Suprapubic skin (tissue), 4 donors: ENCODE data around the gene DCN. TPM values are rescaled to one million over a fixed set of nuclear protein-coding genes. Genes with fewer than 3 reads are reported as not detected.

Experiments used
- DNase-seq, 2 donors: peaks; one replicate each; pipeline ENCODE4 v3.0.0-alpha.2; 2019; ENCODE audit warnings: low spot score in 2 of 2
- H3K27ac ChIP-seq: fragments of 200-600 bp; sonication (generic); one replicate; pipeline ENCODE4 v1.5.1; 2019
- H3K27me3 ChIP-seq: fragments of 200-600 bp; sonication (generic); one replicate; pipeline ENCODE4 v1.5.1; 2019
- H3K36me3 ChIP-seq: fragments of 200-600 bp; sonication (generic); one replicate; pipeline ENCODE4 v1.5.1; 2019
- H3K4me1 ChIP-seq: fragments of 200-600 bp; sonication (generic); one replicate; pipeline ENCODE4 v1.5.1; 2019
- H3K4me3 ChIP-seq: fragments of 200-600 bp; sonication (generic); one replicate; pipeline ENCODE4 v1.5.1; 2019; ENCODE audit warnings: mild to moderate bottlenecking
- H3K9me3 ChIP-seq: fragments of 200-600 bp; sonication (generic); one replicate; pipeline ENCODE4 v1.5.1; 2019
- CTCF ChIP-seq, 2 donors: fragments of 200-600 bp in 1 of 2; fragments of 450-650 bp in 1 of 2; sonication (generic) in 1 of 2; IDR thresholded peaks; one replicate each; pipeline ENCODE4 v1.5.1; 2016 to 2019; ENCODE audit warnings: antibody characterized with exemption in 2 of 2, mild to moderate bottlenecking in 1 of 2, moderate library complexity in 1 of 2
- EP300 ChIP-seq: sonication (generic); formaldehyde crosslinking; IDR thresholded peaks from one replicate; pipeline ENCODE4 v1.6.1; 2017; ENCODE audit warnings: antibody characterized with exemption
- POLR2A ChIP-seq, 2 donors: fragments of 450-650 bp; IDR thresholded peaks; one replicate each; pipeline ENCODE4 v1.6.1; 2017; ENCODE audit warnings: antibody characterized with exemption in 2 of 2, mild to moderate bottlenecking in 2 of 2, moderate library complexity in 2 of 2
- POLR2AphosphoS5 ChIP-seq, 3 donors: sonication (generic); formaldehyde crosslinking; IDR thresholded peaks; one replicate each; pipeline ENCODE4 v1.6.1; 2017; ENCODE audit warnings: antibody characterized with exemption in 3 of 3
- WGBS: methylation state at CpG from one replicate; pipeline ENCODE4 v1.1.5; 2018; 5-methylcytosine and 5-hydroxymethylcytosine counted together
- total RNA-seq, 4 donors: library from RNA; depleted of rRNA; stranded (reverse); fragments of >200 nt; gene quantifications; one replicate each; pipeline ENCODE4 v1.1.0, GENCODE V29; 2016

The DCN gene
- total RNA-seq, 4 donors from 2014 or later: 549 to 589 (median 569) TPM

DNA sequence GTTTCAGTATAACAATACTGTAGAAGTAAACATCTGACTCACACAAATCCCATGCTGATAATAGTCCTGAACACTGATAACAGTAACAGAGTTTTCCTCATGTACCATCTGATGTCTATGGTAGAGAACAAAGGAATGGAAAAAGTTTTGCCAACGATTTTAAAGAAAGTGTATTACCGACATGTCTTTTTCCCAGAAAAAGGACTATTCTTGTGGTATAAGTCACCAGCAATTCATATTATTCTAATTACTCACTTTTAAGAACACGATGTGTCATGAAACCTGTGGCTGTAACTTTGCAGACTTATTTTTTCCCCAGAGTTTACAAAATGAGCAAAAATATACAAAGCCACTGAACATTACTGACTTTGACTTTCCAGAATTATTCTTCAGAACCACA is 40.1 kb upstream of the DCN start:
- peak overlapping the region; percentile 68 for H3K27ac ChIP-seq
- H3K27me3 ChIP-seq: no peaks in the 10 kb centered on the region
- H3K4me1 ChIP-seq: peaks cover 5% of the 10 kb centered on the region
- no peaks in the 10 kb centered on the region for H3K9me3 ChIP-seq
- H3K4me3 ChIP-seq: no peak overlapping the region
- H3K36me3 ChIP-seq: no peaks in the 10 kb centered on the region
- TF ChIP-seq CTCF (IDR thresholded peaks at IDR 0.05) (no peak), EP300 (no peak), POLR2A (IDR thresholded peaks at IDR 0.05) (no peak), POLR2AphosphoS5 (IDR thresholded peaks at IDR 0.05) (no peak)
- DNase-seq: no peak
- 73% methylated on average over 3 of the region's 3 CpGs for WGBS

DNA sequence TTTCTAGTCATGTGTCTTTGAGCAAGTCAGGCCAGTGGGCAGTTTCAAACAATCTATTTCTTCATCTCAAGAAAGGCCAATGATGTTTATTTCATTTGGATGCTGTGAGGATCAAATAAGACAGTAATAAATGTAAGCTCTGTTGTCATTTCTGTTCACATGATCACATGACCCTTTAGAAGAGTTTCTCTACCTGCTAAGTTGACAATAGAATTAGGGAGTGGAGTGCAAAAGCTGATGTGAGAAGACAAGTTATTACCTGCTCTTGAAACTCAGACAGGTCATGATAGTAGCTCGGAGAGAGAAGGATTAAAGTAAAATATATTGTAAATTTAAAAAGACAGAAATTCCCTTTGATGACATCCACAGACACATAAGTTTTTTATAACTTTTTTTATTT is 37.3 kb upstream of the DCN start:
- DNase-seq: no peak
- no peak for TF ChIP-seq POLR2AphosphoS5 (IDR thresholded peaks at IDR 0.05)
- TF ChIP-seq CTCF (IDR thresholded peaks at IDR 0.05): no peak
- no peak for TF ChIP-seq EP300
- Histone ChIP-seq H3K27ac (no peak overlapping the region), H3K9me3 (no peaks in the 10 kb centered on the region), H3K4me3 (no peak overlapping the region), H3K36me3 (no peaks in the 10 kb centered on the region), H3K4me1 (peaks cover 5% of the 10 kb centered on the region), H3K27me3 (no peaks in the 10 kb centered on the region)
- 53% methylated on average over 1 of the region's 1 CpG for WGBS

GRCh38 chr12:91219511-91219910 is 36.9 kb upstream of the DCN start:
- no peaks in the 10 kb centered on the region for H3K36me3 ChIP-seq
- no peaks in the 10 kb centered on the region for H3K9me3 ChIP-seq
- no peak overlapping the region for H3K4me3 ChIP-seq
- no peak overlapping the region for H3K27ac ChIP-seq
- H3K4me1 ChIP-seq: peaks cover 5% of the 10 kb centered on the region
- no peaks in the 10 kb centered on the region for H3K27me3 ChIP-seq
- DNase-seq: no peak
- TF ChIP-seq POLR2AphosphoS5 (IDR thresholded peaks at IDR 0.05) (peak in 2 of 3 donors; percentile 30 to 32), POLR2A (IDR thresholded peaks at IDR 0.05) (no peak)

DNA sequence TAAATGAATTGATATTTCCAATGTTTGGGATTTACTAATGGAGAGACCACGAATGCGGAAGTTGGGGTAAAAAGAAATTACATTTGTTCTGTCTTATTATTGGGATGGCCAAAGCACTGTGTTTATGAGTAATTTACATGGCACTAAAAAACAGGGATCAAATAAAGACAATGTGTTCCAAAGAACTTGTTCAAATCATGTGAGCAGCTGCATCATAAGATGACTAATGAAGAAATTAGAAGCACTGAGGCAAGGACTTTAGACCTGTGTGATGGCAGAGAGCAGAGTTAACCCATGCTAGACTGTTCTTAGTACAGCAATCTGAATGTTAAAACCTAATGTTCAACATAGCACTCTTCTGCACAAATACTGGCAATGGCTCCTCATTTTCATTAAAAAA is 34.3 kb upstream of the DCN start:
- no peaks in the 10 kb centered on the region for H3K36me3 ChIP-seq
- 84% methylated on average over 2 of the region's 2 CpGs for WGBS
- H3K27ac ChIP-seq: peak overlapping the region; percentile 86
- no peak for DNase-seq
- TF ChIP-seq EP300 (no peak), POLR2A (IDR thresholded peaks at IDR 0.05) (no peak), POLR2AphosphoS5 (IDR thresholded peaks at IDR 0.05) (no peak), CTCF (IDR thresholded peaks at IDR 0.05) (no peak)
- no peaks in the 10 kb centered on the region for H3K27me3 ChIP-seq
- no peaks in the 10 kb centered on the region for H3K9me3 ChIP-seq
- no peak overlapping the region for H3K4me3 ChIP-seq
- peaks cover 5% of the 10 kb centered on the region for H3K4me1 ChIP-seq

DNA sequence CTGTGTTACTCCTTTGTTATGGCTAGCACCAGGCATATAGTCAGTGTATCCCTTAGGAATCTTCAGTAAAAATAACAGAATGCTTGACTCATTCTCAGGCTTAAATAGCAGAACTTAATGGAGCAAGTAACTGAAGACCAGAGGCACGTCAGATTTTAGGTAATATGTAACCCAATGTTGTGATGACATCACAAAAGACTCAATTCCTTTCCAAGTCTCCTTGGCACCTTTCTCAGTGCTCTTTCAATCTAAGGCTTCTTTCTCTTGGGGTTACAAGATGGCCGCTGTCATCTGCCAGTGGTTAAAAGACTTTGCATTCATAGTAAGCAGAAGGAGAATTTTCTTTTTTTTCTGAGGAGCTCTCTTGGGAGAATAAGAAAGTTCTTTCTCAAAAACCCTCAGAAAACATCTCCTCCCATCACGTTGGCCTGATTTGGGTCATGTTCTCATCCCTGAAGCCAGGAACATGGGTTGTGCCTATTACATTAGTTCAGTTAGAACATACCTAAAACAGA is 33.4 kb upstream of the DCN start:
- Histone ChIP-seq H3K9me3 (no peaks in the 10 kb centered on the region), H3K4me3 (no peak overlapping the region), H3K36me3 (no peaks in the 10 kb centered on the region), H3K4me1 (peaks cover 5% of the 10 kb centered on the region), H3K27ac (peak overlapping the region; percentile 86), H3K27me3 (no peaks in the 10 kb centered on the region)
- WGBS: 71% methylated on average over 3 of the region's 3 CpGs
- TF ChIP-seq CTCF (IDR thresholded peaks at IDR 0.05) (no peak), POLR2AphosphoS5 (IDR thresholded peaks at IDR 0.05) (peak in 1 of 3 donors; percentile 26)
- DNase-seq: peak in 1 of 2 donors; percentile 54

- no peaks in the 10 kb centered on the region for H3K9me3 ChIP-seq
- H3K4me1 ChIP-seq: no peaks in the 10 kb centered on the region
- WGBS: 56% methylated on average over 1 of the region's 1 CpG
- H3K27ac ChIP-seq: no peak overlapping the region
- no peaks in the 10 kb centered on the region for H3K27me3 ChIP-seq
- no peaks in the 10 kb centered on the region for H3K36me3 ChIP-seq
- no peak for DNase-seq
- no peak overlapping the region for H3K4me3 ChIP-seq
- TF ChIP-seq POLR2A (IDR thresholded peaks at IDR 0.05): no peak
- TF ChIP-seq EP300: no peak
- no peak for TF ChIP-seq POLR2AphosphoS5 (IDR thresholded peaks at IDR 0.05)
- no peak for TF ChIP-seq CTCF (IDR thresholded peaks at IDR 0.05)
Observed at GRCh38 chr12:91211866-91212265, 29.2 kb upstream of the DCN start.
